ENCODE measurements around the gene TMEM235.
A peak's percentile ranks its signal among the peaks of the same experiment; 100 is the strongest.

Gene TMEM235

DNA sequence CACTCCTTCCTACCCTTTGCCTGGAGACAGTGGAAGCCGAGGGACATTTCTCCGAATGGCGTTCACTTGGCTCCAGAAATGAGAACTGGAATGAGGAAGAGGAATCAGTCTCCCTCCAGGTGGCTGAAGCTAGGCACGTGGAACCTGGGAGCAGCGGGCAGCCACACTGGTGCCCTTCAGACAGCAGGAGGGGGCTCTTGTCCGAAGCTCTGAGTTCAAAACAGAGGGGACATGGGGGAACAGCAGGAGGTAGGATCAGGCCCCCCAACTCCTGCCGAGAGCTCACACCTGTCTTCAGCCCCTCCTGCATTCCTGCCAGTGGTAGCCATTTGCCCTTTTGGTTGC lies 41.5 kb downstream of the TMEM235 start:
- no peak for ATAC-seq

DNA sequence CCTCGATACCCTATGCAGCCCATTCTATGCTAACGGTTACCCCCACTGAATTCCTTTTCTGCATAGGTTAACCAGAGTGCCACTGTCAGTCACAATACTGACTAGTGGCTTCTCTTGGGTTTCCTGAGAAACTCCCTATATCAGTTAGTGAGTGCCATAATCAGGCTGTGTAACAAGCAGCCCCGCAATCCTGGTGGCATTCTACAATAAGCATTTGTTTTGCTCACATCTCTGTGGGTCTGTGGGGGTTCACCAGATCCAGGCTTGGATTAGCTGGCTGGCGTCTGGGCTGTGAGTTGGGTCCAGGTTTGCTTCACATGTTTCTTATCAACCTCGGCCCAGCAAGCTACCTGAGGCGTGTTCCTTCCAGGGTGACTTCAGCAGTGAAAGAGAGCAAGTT lies 42.4 kb downstream of the TMEM235 start:
- ATAC-seq = no peak

DNA sequence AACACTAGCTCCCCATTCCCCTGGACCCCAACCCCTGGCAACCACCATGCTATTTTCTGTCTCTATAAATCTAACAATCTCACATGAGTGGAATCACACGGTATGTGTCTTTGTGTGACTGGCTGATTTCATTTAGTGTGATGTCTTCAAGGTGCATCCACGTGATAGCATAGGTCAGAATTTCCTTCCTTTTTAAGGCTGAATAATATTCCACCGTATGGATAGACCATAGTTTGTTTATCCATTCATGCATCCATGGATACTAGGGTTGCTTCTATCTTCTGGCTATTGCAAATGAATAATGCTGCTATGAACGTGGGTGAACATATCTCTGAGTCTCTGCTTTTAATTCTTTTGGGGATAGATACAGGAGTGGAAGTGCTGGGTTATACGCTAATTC lies 43.9 kb downstream of the TMEM235 start:
- no peak for ATAC-seq

DNA sequence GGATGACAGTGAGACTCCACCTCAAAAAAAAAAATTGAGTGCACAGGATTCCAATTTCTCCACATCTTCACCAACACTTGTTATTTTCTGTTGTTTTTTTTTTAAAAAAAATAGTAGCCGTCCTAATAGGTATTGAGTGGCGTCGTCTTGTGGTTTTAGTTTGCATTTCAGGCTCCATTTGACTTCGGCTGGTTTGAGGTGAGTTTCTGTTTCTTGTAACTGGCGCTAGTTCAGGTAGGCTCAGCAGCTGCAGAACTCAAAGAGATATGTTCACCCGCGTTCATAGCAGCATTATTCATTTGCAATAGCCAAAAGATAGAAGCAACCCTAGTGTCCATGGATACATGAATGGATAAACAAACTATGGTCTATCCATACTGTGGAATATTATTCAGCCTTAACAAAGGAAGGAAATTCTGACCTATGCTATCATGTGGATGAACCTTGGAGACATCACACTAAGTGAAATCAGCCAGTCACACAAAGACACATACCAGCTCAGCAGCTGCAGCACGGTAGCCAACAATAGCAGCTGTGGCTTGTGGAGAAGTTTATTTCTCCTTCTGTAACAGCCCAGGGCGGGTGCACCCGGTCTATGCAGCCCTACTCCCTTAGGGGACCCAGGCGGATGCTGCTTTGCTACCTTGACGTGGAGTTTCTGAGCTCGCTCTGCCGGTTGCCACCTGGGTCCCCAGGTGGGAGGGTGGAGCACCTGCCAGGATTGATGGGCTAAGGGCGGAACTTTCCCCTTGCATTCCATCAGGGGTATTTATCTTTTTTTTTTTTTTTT lies 44.9 kb downstream of the TMEM235 start:
- ATAC-seq = peak; percentile 27 to 42

DNA sequence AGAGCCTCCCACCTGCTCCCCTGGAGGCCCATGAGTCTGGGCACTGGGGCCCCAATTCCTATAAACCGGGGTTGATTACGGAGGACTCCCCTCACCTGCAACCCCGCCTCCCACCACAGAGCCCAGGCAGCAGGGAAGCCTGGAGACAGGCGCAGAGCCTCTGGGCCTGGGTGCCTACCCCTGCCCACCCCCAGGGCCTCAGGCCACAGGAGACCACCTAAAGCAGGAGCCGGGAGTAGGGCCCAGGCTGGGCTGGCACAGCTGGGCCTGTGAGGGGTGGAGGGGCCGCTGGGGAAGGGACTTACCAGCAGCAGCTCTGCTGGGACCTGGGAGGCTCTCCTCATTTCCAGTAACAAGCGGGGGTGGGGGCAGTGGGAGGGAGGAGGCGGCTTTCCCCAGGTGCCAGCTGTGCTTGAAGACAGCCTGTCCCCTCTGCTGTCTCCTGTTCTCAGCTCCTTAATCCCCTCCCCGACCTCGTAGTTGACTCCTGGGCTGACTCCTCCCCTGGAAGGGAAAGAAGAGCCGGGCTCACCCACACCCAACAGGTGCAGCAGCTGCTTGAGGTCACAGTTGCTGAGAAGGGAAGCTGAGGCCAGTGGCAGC lies 46.8 kb downstream of the TMEM235 start:
- peak in 1 of 2 donors; percentile 18 for ATAC-seq

DNA sequence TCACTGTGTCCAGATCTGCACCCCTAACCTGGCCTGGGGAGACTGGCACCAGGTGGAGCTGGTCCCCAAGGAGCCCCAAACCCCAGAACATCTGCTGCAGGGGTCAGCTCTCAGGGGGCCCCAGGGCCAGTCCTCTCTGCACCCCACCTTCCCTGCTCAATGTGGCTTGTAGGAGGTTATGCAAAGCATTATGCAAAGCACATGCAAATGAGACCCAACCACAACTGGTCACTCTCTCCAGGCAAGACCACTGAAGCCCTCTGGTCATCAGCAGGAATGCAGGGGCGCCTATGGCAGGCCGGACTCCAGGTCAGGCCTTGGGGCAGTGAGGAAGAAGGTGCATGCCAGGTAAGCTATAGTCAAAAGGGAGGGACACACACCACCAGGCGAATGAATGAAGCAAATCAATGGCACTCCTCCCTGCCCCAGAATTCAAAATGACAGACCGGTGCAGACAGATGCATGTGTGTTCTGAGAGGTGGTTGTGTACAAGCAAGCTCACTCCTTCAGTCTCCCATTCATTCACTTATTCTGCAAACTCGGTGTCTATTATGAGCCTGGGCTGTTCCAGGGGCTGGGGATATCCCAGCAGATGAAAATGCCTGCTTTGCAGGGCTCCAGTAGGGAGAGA lies 48.0 kb downstream of the TMEM235 start:
- ATAC-seq = no peak

DNA sequence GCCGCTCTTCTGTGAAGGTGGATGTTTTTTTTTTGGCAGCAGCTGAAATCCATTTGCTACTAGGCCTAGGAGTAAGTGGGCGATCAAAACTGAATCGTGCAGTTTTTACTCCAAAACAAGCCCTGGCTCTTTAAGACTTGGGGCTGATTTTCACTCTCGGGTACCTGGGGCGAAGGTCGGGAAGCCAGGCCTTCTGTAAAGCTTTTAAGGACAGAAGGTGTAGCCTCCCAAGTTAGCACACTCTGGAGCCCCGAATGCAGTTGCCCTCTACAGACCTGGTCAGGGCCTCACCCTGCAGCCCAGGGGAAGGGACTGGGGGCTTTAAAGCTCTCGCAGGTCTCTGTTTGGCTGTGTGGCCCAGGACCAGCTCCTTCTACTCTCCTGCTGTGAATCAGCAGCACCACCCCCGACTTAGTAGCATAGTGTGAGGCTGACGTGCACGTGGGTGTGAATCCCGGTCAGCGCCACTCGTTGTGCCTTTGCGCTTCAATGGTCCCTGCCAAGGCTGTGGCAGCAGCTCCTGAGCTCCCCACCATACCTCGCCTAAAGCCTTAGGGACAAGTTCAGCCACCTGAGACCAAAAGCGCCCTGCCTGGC lies 49.9 kb downstream of the TMEM235 start:
- no peak for ATAC-seq

DNA sequence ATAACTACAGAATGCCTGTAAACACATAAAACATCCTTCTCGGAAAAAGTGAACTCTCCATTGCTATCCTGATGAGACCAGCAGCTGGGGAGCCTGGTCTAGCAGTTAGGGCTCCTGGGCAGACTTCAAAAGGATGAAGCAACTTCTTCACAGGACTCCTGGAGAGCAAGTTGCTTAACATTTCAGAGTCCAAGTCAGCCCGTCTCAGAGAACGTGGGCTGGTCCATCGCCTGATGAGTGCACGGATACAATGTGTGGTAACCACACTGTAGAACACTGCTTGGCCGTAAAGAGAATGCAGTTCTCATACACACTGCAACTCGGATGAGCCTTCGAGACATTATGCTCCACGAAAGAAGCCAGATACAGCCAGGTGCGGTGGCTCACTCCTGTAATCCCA lies 52.7 kb downstream of the TMEM235 start:
- ATAC-seq = no peak

DNA sequence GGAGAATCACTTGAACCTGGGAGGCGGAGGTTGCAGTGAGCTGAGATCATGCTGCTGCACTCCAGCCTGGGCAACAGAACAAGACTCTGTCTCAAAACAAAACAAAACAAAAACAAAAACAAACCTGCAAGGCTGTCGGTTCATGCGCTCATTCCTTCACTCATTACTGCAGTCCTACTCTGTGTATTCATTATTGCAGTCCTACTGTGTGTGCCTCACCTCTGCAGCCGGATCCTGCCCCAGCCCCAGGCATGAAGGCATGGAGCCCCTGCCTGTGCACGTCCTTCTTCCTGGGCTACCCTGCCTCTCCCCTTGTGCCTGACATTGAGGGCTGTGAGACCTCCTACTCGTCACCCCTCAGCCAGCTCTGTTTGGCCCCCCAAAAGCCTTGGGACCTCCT lies 57.6 kb downstream of the TMEM235 start:
- ATAC-seq = no peak

DNA sequence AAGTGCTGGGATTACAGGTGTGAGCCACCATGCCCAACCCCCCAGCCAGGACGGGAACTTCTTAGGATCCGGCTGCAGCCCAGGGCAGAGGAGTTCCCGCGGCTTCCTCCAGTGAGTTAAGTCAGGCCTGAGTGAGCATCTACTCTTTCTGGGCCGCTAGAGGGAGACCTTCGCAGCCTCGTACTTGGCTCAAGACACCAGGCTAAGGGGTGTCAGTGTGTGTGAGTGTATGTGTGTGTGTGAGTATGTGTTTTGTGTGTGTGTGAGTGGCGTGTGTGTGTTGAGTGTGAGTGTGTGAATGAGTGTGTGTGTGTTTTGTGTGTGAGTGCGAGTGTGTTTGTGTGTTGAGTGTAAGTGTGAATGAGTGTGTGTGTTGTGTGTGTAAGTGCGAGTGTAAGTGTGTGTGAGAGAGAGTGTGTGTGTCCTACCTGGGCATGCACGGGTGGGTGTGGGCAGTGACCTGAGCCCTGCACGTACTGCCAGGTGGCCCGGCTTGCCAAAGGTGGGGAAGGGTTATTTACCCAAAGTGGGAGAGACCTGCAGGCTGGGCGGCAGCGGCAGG lies 58.5 kb downstream of the TMEM235 start:
- peak; percentile 98 for ATAC-seq

Data from activated CD4-positive, CD25-positive, alpha-beta regulatory T cell treated with anti-CD3 and anti-CD28 coated beads, Interleukin-2, amount 50 U/mL, for 24 hours (primary cell).